NCI-H460 (cell line): ENCODE data around the gene FGF21. TPM values are rescaled to one million over a fixed set of nuclear protein-coding genes. Genes with fewer than 3 reads are reported as not detected.

Source experiments
- small RNA-seq, 2 experiments: library from RNA; depleted of rRNA; stranded (forward); fragments of <200 nt; gene quantifications; one replicate each; pipeline ENCODE3, GENCODE V24; 2014
- total RNA-seq: library from RNA; depleted of rRNA; stranded (reverse); fragments of >200 nt; shearing (Covaris generic); gene quantifications from 2 replicates; pipeline ENCODE4 v1.2.3, GENCODE V29; 2014; rRNA removed

The FGF21 gene
- total RNA-seq, 1 experiment from 2014 or later = not detected

Small RNA genes within 50 kb of the gene (small RNA-seq; reads per million reads assigned to genes)
- gene RNU6-317P = 0 reads per million in 2 experiments

Other genes with a start within 250 kb of the FGF21 start
- gene LMTK3, start 243.7 kb upstream of the FGF21 start, total RNA-seq = 0.05 TPM in 1 of 2 replicates, not detected in the other
- gene SULT2B1, start 203.4 kb upstream of the FGF21 start, total RNA-seq = 0.12 TPM in 1 of 2 replicates, not detected in the other
- gene SPACA4, start 148.8 kb upstream of the FGF21 start, total RNA-seq = not detected in 2 replicates
- 0.57 TPM in 1 of 2 replicates, not detected in the other for gene FAM83E, start 140.4 kb upstream of the FGF21 start, total RNA-seq
- 1,411 and 1,488 TPM in 2 replicates for gene RPL18, start 136.3 kb upstream of the FGF21 start, total RNA-seq
- gene SPHK2, start 136.0 kb upstream of the FGF21 start, total RNA-seq = 6.7 and 6.9 TPM in 2 replicates
- gene DBP, start 118.1 kb upstream of the FGF21 start, total RNA-seq = 3.0 and 3.5 TPM in 2 replicates
- 3.3 and 4.3 TPM in 2 replicates for gene CA11, start 109.3 kb upstream of the FGF21 start, total RNA-seq
- not detected in 2 replicates for gene NTN5, start 82.5 kb upstream of the FGF21 start, total RNA-seq
- gene FUT2, start 59.6 kb upstream of the FGF21 start, total RNA-seq = not detected in 2 replicates
- 0.32 and 0.43 TPM in 2 replicates for gene MAMSTR, start 35.8 kb upstream of the FGF21 start, total RNA-seq
- 0.43 and 0.50 TPM in 2 replicates for gene RASIP1, start 14.9 kb upstream of the FGF21 start, total RNA-seq
- 0.15 and 0.52 TPM in 2 replicates for gene IZUMO1, start 8.6 kb upstream of the FGF21 start, total RNA-seq
- 1.6 and 2.3 TPM in 2 replicates for gene FUT1, start 2.9 kb upstream of the FGF21 start, total RNA-seq
- 27.6 and 31.2 TPM in 2 replicates for gene BCAT2, start 55.5 kb downstream of the FGF21 start, total RNA-seq
- 1.6 and 2.0 TPM in 2 replicates for gene HSD17B14, start 81.0 kb downstream of the FGF21 start, total RNA-seq
- 0.58 and 1.2 TPM in 2 replicates for gene PLEKHA4, start 113.1 kb downstream of the FGF21 start, total RNA-seq
- 83.3 and 85.6 TPM in 2 replicates for gene PPP1R15A, start 116.9 kb downstream of the FGF21 start, total RNA-seq
- not detected in 2 replicates for gene TULP2, start 143.2 kb downstream of the FGF21 start, total RNA-seq
- gene NUCB1, start 144.8 kb downstream of the FGF21 start, total RNA-seq = 87.9 and 97.4 TPM in 2 replicates
- 0.55 TPM in 1 of 2 replicates, not detected in the other for gene DHDH, start 178.2 kb downstream of the FGF21 start, total RNA-seq
- 93.6 and 95.9 TPM in 2 replicates for gene BAX, start 199.4 kb downstream of the FGF21 start, total RNA-seq
- gene FTL, start 209.8 kb downstream of the FGF21 start, total RNA-seq = 10,502 and 11,625 TPM in 2 replicates
- gene GYS1, start 237.8 kb downstream of the FGF21 start, total RNA-seq = 17.5 and 19.8 TPM in 2 replicates
- 165 and 179 TPM in 2 replicates for gene RUVBL2, start 238.4 kb downstream of the FGF21 start, total RNA-seq